ENCODE data around the gene SPATA13.
"Not testable (repeated sequence)": the region's sequence is repeated elsewhere in the genome, so short reads cannot be mapped to it uniquely, and the experiment has no call there.

The SPATA13 gene

DNA sequence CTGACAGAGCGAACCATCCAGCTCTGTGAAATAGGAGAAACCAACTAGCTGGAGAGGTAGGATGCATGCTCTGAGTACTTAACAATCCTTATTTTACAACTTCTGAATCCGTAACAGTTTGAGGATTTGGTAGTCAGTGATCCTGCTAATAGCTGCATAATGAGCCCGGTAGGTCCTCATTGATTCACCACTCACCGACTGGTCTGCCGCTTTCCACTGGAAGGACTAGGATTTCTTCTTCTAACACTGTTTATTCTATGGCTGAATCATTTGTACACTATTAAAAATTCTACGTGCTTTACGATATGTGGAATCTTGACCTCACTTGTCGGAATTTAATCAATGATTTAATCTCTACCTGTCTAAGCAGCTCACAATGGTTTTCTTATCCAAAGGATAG, 33.9 kb downstream of the SPATA13 start:
- no peak for TF ChIP-seq CTCF (IDR thresholded peaks at IDR 0.05; ENCODE audit: insufficient read depth, missing control alignments)
- FAIRE-seq: no peak
- DNase-seq (ENCODE audit: insufficient read length, low spot score): no peak

GRCh38 chr13:24195626-24196025, 35.1 kb downstream of the SPATA13 start:
- DNase-seq (ENCODE audit: insufficient read length, low spot score) (no peak), FAIRE-seq (no peak)
- TF ChIP-seq CTCF (IDR thresholded peaks at IDR 0.05; ENCODE audit: insufficient read depth, missing control alignments): no peak

DNA sequence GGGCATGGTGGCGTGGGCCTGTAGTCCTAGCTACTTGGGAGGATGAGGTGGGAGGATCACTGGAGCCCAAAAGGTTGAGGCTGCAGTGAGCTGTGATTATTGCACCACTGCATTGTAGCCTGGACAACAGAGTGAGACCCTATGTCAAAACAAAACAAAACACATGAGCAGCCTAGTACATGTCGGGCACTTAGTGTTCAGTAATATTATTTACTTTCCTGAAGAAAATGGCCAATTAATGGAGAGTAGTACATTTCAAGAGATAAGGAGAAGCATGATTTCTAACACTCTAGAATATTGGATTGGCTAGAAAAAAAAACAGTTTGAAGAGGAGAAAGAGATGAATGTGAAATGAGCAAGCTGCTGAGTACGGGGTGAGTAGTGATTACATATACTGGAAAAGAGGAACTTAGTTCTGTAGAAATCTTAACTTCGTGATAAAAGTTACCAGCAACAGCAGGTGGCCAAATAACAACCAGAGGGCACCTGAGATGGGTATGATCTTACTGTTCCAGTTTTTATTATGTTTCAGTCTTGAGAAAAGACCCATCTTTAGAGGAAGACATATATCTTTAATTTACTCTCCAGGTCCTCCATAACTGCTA, 36.2 kb downstream of the SPATA13 start:
- TF ChIP-seq CTCF (IDR thresholded peaks at IDR 0.05; ENCODE audit: insufficient read depth, missing control alignments): no peak
- FAIRE-seq (no peak), DNase-seq (ENCODE audit: insufficient read length, low spot score) (no peak)

DNA sequence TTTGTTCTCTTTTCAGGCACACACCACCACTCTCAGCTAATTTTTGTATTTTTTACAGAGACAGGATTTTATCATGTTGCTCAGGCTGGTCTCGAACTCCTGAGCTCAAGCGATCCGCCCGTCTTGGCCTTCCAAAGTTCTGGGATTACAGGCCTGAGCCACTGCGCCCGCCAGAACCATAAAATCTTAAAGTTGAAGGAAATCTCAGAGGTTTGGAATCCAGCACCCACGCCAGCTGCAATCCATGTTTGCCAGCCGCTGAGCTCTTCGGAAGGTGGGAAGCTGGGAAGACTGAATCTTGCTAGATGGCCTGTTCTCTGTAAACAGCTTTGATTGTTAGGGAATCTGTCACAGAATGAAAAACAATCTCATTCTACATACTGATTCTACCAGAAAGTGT, 38.5 kb downstream of the SPATA13 start:
- FAIRE-seq: no peak

DNA sequence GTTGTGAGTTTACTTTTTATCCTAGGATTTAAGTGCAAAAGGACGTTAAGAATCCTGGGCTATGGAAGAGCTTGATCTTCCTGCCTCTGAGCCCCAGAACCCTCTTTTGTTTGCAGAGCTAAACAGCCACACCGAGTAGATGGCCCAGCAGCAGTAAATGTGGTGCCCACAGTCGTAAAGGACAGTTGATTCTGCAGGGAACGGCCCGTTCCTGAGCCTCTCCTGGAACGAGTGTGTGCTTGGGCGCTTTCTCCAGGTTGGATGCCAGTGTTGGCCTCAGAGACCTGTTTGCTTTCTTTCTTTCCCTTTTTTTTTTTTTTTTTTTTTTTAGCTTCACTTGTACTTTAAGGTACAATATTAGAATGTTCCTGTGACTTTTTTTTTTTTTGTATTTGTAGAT, 41.7 kb downstream of the SPATA13 start:
- no peak for TF ChIP-seq CTCF (IDR thresholded peaks at IDR 0.05; ENCODE audit: insufficient read depth, missing control alignments)
- FAIRE-seq: no peak
- no peak for DNase-seq (ENCODE audit: insufficient read length, low spot score)

More for the DNA sequence above, 38.5 kb downstream of the SPATA13 start:
- TF ChIP-seq CTCF (IDR thresholded peaks at IDR 0.05; ENCODE audit: insufficient read depth, missing control alignments): no peak
- DNase-seq (ENCODE audit: insufficient read length, low spot score): no peak

GRCh38 chr13:24203273-24203672, 42.8 kb downstream of the SPATA13 start:
- FAIRE-seq: no peak
- no peak for DNase-seq (ENCODE audit: insufficient read length, low spot score)
- TF ChIP-seq CTCF (IDR thresholded peaks at IDR 0.05; ENCODE audit: insufficient read depth, missing control alignments): no peak

- no peak for TF ChIP-seq CTCF (IDR thresholded peaks at IDR 0.05; ENCODE audit: insufficient read depth, missing control alignments)
- DNase-seq (ENCODE audit: insufficient read length, low spot score) (no peak), FAIRE-seq (no peak)
These were observed 43.3 kb downstream of the SPATA13 start for GRCh38 chr13:24203811-24204210.

DNA sequence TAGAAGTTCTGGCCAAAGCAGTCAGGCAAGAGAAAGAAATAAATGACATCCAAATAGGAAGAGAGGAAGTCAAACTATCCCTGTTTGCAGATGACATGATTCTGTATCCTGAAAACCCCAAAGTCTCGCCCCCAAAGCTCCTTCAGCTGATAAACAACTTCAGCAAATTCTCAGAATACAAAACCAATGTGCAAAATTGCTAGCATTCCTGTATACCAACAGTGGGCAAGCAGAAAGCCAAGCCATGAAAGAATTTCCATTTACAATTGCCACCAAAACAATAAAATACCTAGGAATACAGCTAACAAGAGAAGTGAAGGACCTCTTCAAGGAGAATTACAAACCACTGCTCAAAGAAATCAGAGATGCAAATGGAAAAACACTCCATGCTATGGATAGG, 44.6 kb downstream of the SPATA13 start:
- FAIRE-seq; DNase-seq (ENCODE audit: insufficient read length, low spot score): not testable (repeated sequence)
